ENCODE measurements around the gene CCL22.

DNA sequence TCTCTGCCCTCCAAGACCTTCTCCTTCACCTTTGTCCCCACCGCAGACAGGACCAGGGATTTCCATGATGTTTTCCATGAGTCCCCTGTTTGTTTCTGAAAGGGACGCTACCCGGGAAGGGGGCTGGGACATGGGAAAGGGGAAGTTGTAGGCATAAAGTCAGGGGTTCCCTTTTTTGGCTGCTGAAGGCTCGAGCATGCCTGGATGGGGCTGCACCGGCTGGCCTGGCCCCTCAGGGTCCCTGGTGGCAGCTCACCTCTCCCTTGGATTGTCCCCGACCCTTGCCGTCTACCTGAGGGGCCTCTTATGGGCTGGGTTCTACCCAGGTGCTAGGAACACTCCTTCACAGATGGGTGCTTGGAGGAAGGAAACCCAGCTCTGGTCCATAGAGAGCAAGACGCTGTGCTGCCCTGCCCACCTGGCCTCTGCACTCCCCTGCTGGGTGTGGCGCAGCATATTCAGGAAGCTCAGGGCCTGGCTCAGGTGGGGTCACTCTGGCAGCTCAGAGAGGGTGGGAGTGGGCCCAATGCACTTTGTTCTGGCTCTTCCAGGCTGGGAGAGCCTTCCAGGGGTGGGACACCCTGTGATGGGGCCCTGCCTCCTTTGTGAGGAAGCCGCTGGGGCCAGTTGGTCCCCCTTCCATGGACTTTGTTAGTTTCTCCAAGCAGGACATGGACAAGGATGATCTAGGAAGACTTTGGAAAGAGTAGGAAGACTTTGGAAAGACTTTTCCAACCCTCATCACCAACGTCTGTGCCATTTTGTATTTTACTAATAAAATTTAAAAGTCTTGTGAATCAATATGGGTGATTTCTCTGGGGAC is 25.9 kb downstream of the CCL22 start:
- TF ChIP-seq, protein P1, sequence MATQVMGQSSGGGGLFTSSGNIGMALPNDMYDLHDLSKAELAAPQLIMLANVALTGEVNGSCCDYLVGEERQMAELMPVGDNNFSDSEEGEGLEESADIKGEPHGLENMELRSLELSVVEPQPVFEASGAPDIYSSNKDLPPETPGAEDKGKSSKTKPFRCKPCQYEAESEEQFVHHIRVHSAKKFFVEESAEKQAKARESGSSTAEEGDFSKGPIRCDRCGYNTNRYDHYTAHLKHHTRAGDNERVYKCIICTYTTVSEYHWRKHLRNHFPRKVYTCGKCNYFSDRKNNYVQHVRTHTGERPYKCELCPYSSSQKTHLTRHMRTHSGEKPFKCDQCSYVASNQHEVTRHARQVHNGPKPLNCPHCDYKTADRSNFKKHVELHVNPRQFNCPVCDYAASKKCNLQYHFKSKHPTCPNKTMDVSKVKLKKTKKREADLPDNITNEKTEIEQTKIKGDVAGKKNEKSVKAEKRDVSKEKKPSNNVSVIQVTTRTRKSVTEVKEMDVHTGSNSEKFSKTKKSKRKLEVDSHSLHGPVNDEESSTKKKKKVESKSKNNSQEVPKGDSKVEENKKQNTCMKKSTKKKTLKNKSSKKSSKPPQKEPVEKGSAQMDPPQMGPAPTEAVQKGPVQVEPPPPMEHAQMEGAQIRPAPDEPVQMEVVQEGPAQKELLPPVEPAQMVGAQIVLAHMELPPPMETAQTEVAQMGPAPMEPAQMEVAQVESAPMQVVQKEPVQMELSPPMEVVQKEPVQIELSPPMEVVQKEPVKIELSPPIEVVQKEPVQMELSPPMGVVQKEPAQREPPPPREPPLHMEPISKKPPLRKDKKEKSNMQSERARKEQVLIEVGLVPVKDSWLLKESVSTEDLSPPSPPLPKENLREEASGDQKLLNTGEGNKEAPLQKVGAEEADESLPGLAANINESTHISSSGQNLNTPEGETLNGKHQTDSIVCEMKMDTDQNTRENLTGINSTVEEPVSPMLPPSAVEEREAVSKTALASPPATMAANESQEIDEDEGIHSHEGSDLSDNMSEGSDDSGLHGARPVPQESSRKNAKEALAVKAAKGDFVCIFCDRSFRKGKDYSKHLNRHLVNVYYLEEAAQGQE (IDR thresholded peaks at IDR 0.05; ENCODE audit: insufficient replicate concordance, low read depth), result no peak
- TF ChIP-seq CTCF (IDR thresholded peaks at IDR 0.05; ENCODE audit: insufficient read depth, low read length), result no peak
- no peak for TF ChIP-seq POLR2AphosphoS5 (IDR thresholded peaks at IDR 0.05; ENCODE audit: low read depth)
- peak; percentile 94 for TF ChIP-seq SPI1 (IDR thresholded peaks at IDR 0.05; ENCODE audit: borderline replicate concordance, low read depth)
